AG20443 (cell line): ENCODE results near the gene SPTBN2.
A peak's percentile ranks its signal among the peaks of the same experiment; 100 is the strongest.

Experiments
- DNase-seq: peaks from one replicate; pipeline ENCODE4 v3.0.0; 2012; ENCODE audit warnings: low spot score, mixed read lengths

SPTBN2 gene

DNA sequence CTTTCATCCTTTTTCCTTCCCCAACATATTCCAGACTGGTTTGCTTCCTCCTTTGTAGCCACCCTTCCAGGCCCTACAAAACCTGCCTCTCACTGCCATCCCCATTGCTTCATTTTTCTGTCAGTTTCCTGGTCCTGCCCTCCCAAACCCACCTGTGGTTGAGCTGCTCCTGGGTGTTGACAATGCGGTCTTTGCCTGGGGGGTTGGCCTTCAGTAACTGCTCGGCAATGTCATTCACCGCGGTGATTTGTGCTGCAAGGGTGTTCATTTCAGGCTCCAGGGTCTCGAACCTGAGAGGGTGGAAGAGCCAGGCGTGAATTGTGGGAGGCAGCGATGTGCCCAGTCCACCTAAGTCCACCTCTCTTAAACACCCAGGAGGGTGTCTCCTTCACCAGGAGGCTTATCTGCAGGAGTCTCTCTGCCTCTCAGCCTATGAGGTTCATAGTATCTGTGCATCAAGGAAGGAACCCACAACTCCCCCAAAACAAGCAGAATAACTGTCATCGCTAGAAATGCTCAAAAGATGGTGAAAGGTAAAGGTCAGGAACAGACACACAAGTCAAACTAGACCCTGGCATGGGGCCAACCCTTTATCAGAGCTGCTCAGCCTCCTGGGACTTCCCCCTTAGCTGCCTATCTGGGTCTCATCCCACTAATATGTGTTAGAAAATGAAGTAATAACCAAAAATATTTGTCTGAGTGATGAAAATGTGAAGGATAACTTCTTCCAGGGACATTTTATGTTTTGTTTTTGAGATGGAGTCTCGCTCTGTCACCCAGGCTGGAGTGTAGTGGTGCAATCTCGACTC lies 27.4 kb downstream of the SPTBN2 start:
- no peak for DNase-seq

DNA sequence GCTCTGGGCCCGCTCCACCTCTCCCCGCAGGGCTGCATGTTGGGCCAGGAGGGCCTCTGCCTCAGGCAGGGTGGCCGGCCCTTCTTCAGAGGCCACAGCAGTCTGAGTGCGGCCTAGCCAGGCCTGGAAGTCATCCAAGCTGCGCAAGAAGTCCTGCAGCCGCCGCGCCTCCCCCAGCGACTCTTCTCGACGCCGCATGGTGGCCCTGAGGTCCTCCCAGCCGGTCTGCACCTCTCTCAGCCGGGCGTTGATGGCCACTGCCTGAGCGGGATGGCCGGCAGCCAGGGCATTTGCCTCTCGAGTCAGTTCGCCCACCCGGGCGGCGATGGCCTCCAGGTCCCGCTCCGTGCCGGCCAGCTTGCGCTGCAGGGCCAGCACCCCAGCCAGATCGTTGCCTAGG lies 28.3 kb downstream of the SPTBN2 start:
- no peak for DNase-seq

DNA sequence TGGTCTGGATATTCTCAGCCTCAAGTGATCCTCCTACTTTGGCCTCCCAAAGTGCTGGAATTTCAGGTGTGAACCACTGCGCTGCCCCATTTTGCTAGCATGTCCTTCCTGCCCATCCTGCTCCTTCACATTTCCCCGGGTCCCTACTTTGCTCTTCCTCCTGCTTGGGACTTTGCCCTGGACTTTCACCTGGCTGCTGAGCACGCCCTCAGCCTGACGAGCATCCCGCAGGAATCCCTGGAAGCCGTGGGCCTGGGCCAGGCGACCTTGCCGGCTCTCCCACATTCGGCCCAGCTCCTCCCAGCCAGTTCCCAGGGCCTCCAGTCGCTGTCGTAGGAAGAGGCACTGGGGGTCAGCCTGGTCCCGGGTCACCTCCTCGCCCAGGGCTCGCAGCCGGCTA lies 28.7 kb downstream of the SPTBN2 start:
- DNase-seq, result no peak

DNA sequence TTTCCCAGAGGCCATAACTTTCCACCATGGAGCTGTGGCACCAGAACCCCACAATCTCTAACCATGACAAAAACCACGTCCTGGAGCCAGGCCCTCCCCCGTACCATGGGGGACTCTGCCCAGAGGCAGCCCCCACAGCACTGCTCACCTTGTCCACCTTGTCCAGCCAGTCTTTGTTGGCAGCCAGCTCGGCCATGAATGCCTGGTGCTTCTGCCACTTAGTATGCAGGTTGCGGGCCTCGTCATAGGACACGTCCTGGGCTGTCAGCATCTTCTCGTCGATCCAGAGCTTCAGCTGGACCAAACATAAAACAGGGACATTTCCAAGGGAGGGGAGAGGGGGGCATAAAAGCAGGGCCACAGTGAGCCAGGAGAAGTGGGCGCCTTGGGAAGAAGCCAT lies 30.5 kb downstream of the SPTBN2 start:
- DNase-seq, result no peak

DNA sequence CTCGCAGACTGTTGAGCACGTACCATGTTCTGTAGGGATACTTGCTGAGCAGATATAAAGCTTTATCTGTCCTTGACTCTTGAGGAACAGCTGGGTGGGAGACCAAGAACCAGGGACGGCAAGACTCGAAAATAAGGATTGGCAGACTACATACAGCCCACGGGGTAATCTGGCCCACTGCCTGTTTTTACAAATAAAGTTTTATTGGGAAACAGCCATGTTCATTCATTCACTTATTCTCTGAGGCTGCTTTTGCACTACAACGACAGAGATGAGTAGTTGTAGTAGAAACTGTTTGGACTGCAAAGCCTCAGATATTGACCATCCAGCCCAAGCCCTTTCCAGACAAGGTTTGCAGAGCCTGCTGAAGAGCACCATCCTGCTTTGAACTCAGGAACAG lies 31.0 kb downstream of the SPTBN2 start:
- DNase-seq, result no peak

DNA sequence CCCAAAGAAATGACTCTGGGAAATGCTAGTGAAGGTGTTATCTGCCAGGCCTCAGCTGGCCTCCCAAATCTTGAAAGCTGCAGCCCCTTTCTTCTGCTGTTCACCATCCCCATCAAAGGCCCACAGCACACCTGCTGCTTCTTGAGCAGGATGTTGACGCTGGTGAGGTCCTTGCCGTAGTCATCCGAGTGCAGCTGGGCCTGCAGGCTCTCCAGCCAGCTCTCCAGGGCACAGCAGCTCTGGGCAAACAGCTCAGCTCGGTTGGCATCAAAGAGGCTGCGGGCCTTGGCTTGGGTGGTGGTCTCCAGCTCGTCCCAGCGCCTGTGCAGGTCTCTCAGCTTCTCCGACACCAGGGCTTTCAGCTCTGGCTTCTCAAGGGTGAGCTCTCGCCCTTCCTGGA lies 32.9 kb downstream of the SPTBN2 start:
- no peak for DNase-seq

DNA sequence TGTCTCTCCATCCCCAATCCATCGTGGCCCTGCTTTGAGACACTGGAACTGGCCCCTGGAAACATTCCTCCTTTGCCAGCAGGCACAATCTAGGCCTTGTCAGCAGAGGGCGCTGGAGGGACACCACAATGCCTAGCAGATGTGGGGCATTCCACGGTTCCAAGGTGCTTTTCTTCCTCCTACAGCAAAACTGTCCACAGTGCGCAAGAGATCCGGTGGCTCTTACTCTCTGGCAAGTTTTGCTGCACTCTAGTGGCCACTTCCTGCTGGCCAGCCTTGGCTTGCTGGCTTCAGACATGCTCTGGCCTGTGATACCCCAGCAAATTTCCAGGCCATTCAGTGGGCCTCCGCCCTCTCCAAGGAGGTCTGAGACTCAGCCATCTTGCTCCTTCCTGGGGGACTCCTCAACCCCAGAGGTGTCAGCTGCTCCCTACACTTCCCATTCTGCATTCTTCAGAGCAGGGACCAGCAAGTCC lies 34.2 kb downstream of the SPTBN2 start:
- peak; percentile 96 for DNase-seq

DNA sequence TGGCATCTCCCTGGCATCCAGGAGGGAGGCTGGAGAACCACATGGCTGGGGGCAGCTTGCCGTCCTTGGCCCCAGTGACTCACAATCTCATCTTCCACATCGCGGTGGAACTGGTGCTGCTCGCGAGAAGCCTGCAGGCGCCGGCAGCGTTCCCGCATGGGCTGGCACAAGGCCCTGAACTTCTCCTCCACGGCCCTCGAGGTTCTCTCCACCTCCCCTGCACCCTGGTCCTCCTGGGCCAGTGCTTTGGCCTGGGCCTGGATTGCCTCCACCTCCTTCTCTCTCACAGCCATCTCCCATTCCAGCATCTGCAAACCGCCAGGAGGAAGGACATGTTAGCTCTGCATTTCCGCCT lies 35.0 kb downstream of the SPTBN2 start:
- DNase-seq, result no peak

DNA sequence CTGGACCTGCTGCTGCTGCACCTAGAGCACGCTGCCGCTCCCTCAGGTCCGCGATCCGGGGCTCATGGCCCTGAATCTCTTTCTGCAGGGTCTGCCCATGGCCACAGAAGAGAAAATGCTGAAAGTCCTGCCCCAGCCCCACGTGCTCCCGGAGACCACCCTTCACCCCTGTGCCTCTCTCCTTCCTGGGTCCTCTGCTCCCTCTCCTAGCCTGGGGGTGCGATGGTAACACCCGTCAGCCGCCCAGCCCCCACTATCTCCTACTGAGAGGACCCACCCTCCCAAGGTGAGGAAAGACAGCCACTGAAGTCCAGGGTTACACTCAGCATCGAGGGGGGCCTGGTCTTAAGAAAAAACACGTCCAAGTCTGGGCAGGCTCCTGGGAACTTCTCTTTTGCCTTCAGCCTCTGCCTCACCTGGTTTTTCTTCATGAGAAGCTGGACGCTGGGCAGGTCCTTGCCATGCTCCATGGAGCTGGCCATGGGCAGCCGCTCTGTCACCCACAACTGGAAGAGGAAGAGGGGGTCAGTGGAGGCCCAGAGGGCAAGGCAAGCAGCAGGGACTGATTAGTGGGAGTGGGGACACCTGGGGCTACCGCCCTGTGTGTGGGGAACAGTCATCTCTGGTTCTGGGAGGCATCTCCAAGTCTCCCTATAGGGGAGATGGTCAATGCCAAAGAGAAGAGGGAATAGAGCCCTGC lies 35.5 kb downstream of the SPTBN2 start:
- no peak for DNase-seq

DNA sequence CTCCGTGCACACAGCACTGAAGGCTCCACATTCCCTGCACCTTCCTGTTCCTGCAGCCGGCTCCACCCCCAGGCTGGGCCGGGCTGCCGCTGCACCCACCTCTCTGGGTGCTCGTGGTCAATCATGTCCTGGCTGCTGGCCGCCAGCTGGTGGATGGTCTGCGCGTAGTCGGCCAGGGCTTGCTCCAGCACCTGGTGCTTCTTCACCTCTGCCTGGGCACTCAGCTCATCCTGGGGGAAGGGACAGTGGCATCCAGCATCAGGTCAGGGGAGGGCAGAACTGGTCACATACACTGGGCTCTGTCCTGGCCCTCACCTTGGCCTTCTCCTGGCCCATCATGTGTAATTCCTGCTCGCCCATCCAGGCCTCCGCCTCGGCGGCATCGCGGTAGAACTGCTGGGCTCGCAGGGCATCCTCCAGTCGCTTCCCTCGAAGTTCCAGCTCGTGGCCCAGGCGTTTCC lies 36.1 kb downstream of the SPTBN2 start:
- DNase-seq, result no peak

DNA sequence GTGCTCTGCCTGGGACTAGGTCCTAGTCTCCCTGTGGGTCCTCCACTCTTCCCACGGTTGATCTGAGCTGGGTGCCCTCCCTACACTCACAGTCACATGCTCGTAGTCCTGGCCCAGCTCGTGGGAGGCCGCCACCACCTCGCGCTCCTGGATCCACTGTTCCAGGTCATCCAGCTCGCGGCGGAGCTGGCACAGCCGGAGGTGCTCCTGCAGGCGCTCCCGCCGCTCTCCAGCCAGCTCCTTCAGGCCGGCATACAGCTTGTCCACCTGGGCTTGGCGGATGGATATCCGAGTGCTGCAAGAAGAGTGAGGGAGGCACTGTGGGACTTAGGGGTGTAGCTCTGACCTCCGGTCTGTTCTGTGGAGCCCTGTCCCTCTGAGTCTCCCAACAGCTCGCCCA lies 36.6 kb downstream of the SPTBN2 start:
- no peak for DNase-seq

DNA sequence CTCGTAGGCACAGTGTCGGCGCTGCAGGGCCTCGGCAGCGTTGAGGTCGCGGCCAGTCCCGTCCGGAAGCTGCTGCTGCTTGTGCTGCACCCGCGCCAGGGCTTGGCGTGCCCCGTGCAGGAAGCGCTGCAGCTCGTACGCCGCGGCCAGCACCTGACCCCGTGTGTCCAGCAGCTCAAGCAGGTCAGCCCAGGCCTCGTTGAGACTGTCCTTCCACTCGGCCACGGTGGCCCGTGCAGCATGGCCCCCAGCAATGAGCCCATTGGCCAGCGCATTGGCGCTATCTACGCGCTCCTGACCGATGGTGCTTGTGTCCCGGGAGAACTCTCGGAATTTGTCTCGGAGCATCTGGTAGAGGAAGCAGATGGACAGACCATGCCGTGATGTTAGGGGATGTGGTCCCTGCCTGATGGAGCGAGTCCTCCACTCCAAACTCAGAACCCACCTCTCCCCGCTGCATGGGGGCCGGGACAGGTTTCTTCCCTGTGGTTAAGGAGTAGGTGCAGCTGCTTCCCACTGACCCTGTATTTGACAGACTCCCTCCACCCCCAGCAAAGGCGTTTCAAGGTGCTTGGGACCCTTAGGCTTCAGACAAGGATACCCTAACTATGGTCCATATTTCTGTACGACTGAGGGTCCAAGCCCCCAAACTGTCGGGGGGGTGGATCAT lies 37.6 kb downstream of the SPTBN2 start:
- DNase-seq, result no peak

DNA sequence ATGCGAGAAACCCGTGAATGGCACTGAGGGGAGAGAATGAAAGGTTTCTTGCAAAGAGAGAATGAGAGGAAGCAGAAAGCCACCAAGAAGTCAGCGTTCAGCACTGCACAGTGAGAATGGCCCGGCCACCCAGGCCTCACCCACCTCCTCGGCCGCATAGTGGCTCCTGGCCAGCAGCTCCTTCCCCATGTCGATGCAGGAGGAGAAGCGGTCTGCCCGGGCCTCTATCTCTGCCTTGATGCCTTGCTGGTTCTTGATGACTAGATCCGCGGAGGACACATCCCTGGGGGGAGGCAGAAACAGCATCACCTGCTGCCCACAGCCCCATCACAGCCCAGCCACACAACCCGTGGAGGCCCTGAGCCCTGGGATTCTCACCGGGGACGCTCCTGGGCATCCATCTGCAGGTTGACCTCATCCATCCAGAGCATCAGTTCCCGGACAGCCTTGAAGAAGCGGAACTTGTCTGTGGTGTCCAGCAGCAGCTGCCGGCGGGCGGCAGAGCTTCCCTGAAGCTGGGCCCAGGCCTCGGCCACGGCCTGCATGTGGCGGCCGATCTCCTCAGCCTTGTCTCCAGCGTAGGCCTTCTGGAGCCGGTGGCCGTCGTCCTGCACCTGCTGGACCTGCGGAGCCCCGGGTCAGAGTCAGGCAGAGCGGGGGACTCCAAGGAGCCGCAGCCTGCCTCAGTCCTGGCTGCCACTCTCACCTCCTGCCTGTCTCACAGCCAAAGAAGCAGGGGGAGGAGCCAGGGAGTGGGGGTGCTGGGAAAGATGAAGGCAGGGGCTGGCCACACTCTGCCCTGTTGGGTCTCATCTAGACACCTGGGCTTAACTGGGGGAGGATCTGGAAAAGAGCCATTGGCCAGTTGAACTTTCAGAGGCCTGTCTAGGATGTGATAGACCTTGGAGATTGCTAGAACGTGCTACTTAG lies 39.1 kb downstream of the SPTBN2 start:
- no peak for DNase-seq

DNA sequence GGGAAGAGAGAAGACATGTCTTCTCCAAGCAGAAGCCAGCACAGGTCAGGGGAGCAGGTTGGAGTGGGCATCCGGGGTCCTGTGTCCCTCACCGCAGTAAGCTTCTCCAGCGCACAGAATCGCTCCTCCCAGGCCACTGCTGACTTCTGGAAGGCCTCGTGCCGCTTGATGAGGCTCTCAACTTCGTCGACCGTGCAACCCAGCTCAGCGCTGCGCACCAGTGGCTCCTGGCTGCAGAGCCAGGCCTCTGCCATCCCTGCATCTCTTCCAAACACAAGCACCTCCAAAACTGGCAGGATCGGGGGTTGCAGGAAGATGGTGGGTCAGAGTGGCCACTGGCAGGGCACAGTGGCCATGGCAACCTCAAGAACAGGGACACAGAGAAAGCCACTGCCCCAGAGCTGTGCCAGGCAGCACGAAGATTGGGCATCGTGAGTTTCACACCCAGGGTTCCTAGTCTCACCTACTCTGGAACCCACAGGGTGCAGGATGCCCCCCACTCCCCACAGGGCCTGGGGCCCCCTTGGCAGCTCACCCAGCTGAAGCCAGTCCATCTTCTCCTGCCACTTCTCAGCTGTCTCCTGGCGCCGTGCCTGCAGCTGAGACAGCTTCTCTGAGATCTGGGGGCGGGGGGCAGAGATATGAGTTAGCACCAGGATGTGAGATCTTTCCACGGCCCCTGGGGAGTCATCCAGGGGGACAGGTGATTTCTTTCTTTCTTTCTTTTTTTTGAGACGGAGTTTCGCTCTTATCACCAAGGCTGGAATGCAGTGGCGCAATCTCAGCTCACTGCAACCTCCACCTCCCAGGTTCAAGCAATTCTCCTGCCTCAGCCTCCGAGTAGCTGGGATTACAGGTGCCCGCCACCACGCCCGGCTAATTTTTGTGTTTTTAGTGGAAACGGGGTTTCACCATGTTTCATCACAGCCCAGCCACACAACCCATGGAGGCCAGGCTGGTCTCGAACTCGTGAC lies 40.2 kb downstream of the SPTBN2 start:
- DNase-seq, result no peak

DNA sequence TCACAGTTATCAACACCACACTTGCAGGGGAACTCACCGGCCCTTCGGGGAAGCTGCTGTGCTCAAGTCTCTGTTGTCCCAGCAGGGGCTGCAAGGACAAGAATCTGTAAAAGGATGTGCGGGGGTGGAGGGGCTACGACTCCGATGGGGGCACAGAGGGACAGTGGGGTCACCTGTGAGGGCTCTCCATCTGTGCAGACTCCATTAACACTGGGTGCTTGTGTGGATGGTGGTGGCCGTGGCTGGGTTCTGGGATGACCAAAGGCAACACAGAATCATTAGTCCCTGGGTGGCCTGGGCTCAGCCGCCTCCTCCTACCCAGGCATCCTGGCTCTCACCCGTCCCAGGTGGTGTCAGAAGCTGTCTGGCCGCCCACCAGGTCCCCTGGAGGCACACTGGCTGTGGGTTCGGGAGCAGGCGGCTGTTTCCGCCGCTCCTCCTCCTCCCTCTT lies 41.2 kb downstream of the SPTBN2 start:
- DNase-seq, result no peak

DNA sequence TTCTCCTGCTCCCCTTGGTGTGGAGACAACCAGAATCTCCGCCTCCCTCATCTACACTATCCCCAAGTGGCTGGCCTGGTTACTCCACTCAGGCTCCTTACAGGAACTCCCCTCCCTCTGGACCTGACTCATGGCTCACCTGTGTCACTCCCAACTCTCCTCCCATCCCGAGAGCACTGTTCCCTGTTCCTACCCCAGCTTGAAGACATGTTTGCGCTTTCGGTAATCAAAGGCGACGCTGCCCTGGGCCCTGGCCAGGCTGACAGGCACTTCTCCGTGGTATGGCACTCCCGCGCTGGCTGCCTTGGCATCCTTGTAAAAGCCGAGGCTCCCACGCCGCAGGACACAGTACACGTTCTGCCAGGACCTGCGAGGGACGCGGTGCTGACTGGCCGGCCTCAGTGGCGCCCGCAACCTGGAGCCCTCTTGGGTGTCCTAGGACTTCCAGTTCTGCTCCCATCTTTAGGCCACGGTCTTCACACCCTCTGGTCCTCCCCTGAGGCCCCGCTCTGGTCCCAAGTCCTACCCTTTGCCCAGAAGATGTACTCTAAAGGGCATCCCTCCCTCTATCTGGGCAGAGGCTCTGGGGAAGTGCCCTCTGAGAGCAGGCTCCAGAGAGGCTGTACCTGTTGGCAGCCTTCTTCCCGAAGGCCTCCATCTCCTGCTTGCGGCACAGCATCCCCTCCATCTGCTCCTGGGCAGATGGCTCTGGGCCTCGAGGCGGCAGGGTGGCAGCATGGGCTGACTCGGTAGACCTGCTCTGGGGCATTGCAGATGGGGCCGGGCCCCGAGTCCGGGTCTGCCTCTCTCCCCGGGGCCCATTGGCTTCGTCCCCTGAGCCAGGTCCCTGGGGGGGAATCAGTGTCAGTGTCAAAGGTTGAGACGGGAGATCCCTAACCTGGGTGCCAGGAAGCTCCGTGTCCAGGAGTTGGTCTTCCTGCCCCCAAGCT lies 41.9 kb downstream of the SPTBN2 start:
- no peak for DNase-seq

DNA sequence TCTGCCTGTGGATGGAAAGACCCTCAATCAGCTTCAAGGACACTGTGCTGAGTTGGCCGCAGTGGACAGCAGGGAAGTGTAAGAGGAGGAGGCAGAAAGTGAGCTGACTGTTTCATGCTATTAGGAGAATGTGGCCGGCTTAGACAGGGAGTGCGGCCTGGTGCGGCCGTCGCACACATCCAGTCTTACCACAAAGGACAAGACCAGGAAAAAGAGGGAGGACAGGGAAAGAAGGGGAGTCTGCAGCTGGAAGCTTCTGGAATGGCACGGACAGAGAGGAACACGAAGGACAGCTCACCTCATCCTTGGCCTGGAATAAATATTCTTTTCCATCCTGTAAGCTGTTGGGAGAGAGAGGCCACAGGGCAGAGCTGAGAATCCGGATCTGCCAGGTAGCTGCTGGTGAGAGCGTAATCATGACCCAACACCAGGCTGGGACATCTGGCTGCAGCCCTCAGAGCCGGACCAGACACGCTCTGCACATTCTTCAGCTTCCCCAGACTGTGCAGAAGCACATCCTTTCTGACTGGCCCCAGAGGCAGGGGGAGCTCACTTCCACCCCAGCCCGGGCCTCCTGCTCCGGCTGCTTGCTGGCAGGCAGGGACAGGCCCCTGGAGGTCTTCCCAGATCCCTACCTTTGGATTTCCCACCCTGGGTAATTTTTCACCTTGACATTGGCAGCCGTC lies 42.8 kb downstream of the SPTBN2 start:
- DNase-seq, result no peak

DNA sequence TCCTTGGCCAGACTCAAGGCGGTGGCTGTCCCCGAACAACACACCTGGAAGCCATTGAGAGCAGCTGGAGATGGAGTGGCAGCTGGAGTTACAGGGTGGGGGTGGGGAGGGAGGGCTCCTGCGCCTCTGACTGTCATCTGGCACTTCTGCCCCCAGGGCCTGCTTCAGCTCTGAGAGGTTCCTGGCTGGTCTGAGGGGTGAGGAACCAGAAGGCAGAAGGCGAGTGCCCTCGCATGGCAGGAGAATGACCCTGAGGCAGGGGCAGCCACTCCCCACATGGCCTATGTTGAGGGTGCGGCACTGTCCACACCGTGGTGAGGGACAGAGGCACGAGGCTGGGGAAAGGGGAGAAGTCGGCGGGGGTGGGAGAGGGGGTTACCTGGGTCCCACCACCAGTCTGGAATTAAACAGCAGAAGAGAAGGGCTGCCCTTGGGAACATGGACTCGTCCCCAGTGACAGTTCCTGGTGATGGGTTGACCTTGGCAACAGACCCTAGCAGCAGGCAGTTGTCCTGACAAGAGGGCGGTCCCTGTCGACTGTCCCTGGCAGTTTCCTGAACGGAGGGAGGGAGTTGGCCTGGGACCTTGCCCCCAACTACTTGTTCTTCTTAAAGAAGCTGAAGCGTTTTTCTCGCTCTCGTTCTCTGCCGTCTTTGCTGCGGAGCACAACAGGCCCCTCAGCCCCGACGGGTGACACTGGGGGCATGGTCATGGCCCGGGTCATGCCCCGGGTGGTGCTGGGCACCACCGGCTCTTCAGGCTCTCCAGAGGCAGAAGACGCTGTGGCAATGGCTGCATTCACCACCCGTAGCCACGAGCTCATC lies 43.5 kb downstream of the SPTBN2 start:
- no peak for DNase-seq
